OCI-LY1 (cell line): ENCODE data around the gene NOX5.

ENCODE experiments used
- H2AFZ ChIP-seq: fragments of 200-600 bp; sonication (generic), shearing (Covaris generic); 2 replicates; pipeline ENCODE4 v1.6.0; 2014; ENCODE audit warnings: antibody characterized with exemption, mild to moderate bottlenecking, low read length
- H3F3A ChIP-seq: fragments of 200-600 bp; sonication (generic), shearing (Covaris generic); 2 replicates; pipeline ENCODE4 v1.6.0; 2014; ENCODE audit warnings: mild to moderate bottlenecking, antibody characterized with exemption, low read length, moderate library complexity; ENCODE audit not compliant: insufficient read depth
- H3K27ac ChIP-seq: fragments of 200-600 bp; sonication (generic); 2 replicates; pipeline ENCODE4 v1.5.1; 2014; ENCODE audit warnings: low read length, mixed run types, mild to moderate bottlenecking, low read depth; ENCODE audit not compliant: poor library complexity, severe bottlenecking
- H3K27me3 ChIP-seq: fragments of 200-600 bp; sonication (generic); 2 replicates; pipeline ENCODE4 v1.6.0; 2014; ENCODE audit warnings: antibody characterized with exemption, mild to moderate bottlenecking, low read length, moderate library complexity; ENCODE audit not compliant: insufficient read depth
- H3K36me3 ChIP-seq: fragments of 200-600 bp; sonication (generic); 2 replicates; pipeline ENCODE4 v1.6.1; 2014; ENCODE audit warnings: mild to moderate bottlenecking, antibody characterized with exemption, low read length, moderate library complexity, mixed read lengths; ENCODE audit not compliant: insufficient read depth
- H3K4me1 ChIP-seq: fragments of 200-600 bp; sonication (generic); 2 replicates; pipeline ENCODE4 v1.5.1; 2014; ENCODE audit warnings: mild to moderate bottlenecking, low read length, moderate library complexity; ENCODE audit not compliant: insufficient read depth, severe bottlenecking
- H3K4me2 ChIP-seq: fragments of 200-600 bp; sonication (generic), shearing (Covaris generic); 2 replicates; pipeline ENCODE4 v1.6.1; 2014; ENCODE audit warnings: low read length
- H3K4me3 ChIP-seq: fragments of 200-600 bp; sonication (generic); 2 replicates; pipeline ENCODE4 v1.5.1; 2014; ENCODE audit warnings: low read length, low read depth, mild to moderate bottlenecking, mixed read lengths; ENCODE audit not compliant: poor library complexity, severe bottlenecking
- H3K79me2 ChIP-seq: fragments of 200-600 bp; shearing (Covaris generic); 2 replicates; pipeline ENCODE4 v1.6.1; 2016; ENCODE audit warnings: mixed run types, low read length, mixed read lengths; ENCODE audit not compliant: insufficient read depth
- H3K9ac ChIP-seq: fragments of 200-600 bp; sonication (generic), shearing (Covaris generic); 2 replicates; pipeline ENCODE4 v1.6.1; 2014; ENCODE audit warnings: mild to moderate bottlenecking, low read length, mixed read lengths
- H3K9me2 ChIP-seq: fragments of 200-600 bp; sonication (generic), shearing (Covaris generic); 2 replicates; pipeline ENCODE4 v1.6.1; 2014; ENCODE audit warnings: low read depth, mild to moderate bottlenecking, low read length, mixed read lengths
- H3K9me3 ChIP-seq: fragments of 200-600 bp; shearing (Covaris generic); 2 replicates; pipeline ENCODE4 v1.6.1; 2014; ENCODE audit warnings: low read length, mixed read lengths
- H4K20me1 ChIP-seq: fragments of 200-600 bp; sonication (generic), shearing (Covaris generic); 2 replicates; pipeline ENCODE4 v1.6.0; 2016; ENCODE audit warnings: mild to moderate bottlenecking, low read length; ENCODE audit not compliant: insufficient read depth
- CTCF ChIP-seq: fragments of 200-600 bp; sonication (generic), shearing (Covaris generic); IDR thresholded peaks from 2 replicates; pipeline ENCODE4 v1.5.1; 2017; ENCODE audit warnings: mild to moderate bottlenecking, antibody characterized with exemption, low read length, moderate library complexity, mixed read lengths
- EZH2 ChIP-seq: fragments of 200-600 bp; sonication (generic), shearing (Covaris generic); IDR thresholded peaks from 2 replicates; pipeline ENCODE4 v1.8.0; 2017; ENCODE audit warnings: borderline replicate concordance, mixed run types, mild to moderate bottlenecking, antibody characterized with exemption, low read length, moderate library complexity, mixed read lengths

The NOX5 gene

GRCh38 chr15:69094124-69094921 lies 79.8 kb downstream of the NOX5 start:
- no peaks in the 10 kb centered on the region for H3K9me3 ChIP-seq
- no peaks in the 10 kb centered on the region for H3K36me3 ChIP-seq
- H3K4me2 ChIP-seq = no peak overlapping the region
- no peaks in the 10 kb centered on the region for H4K20me1 ChIP-seq
- H3K27me3 ChIP-seq = no peaks in the 10 kb centered on the region
- H3K4me3 ChIP-seq = no peak overlapping the region
- H2AFZ ChIP-seq = no peak overlapping the region
- H3K79me2 ChIP-seq = no peaks in the 10 kb centered on the region
- H3K4me1 ChIP-seq = no peaks in the 10 kb centered on the region
- no peaks in the 10 kb centered on the region for H3K9me2 ChIP-seq
- TF ChIP-seq CTCF = no peak
- no peak for TF ChIP-seq EZH2
- H3K9ac ChIP-seq = no peak overlapping the region
- H3K27ac ChIP-seq = no peak overlapping the region
- no peaks in the 10 kb centered on the region for H3F3A ChIP-seq

GRCh38 chr15:69095274-69095673 lies 80.8 kb downstream of the NOX5 start:
- Histone ChIP-seq H3K9me2 (no peaks in the 10 kb centered on the region), H4K20me1 (no peaks in the 10 kb centered on the region), H3K9ac (no peak overlapping the region), H3F3A (no peaks in the 10 kb centered on the region), H3K79me2 (no peaks in the 10 kb centered on the region), H3K27ac (no peak overlapping the region), H3K4me3 (no peak overlapping the region), H3K4me2 (no peak overlapping the region), H3K36me3 (no peaks in the 10 kb centered on the region), H3K4me1 (no peaks in the 10 kb centered on the region), H3K9me3 (no peaks in the 10 kb centered on the region), H2AFZ (no peak overlapping the region), H3K27me3 (no peaks in the 10 kb centered on the region)
- TF ChIP-seq CTCF (no peak), EZH2 (no peak)

GRCh38 chr15:69096196-69096595 lies 81.7 kb downstream of the NOX5 start:
- Histone ChIP-seq H4K20me1 (no peaks in the 10 kb centered on the region), H3F3A (no peaks in the 10 kb centered on the region), H2AFZ (no peak overlapping the region), H3K9me3 (no peaks in the 10 kb centered on the region), H3K27me3 (no peaks in the 10 kb centered on the region), H3K4me3 (no peak overlapping the region), H3K27ac (no peak overlapping the region), H3K4me1 (no peaks in the 10 kb centered on the region), H3K9me2 (no peaks in the 10 kb centered on the region), H3K9ac (no peak overlapping the region), H3K36me3 (no peaks in the 10 kb centered on the region), H3K79me2 (no peaks in the 10 kb centered on the region), H3K4me2 (no peak overlapping the region)
- no peak for TF ChIP-seq CTCF
- TF ChIP-seq EZH2 = no peak
